HG03354 (cell line): Measurements from ENCODE around the gene PRTN3.
"Not testable (repeated sequence)": the region's sequence is repeated elsewhere in the genome, so short reads cannot be mapped to it uniquely, and the experiment has no call there.

Source experiments
- ATAC-seq: cut with Tn5 transposase; IDR thresholded peaks from one replicate; pipeline ENCODE4 v1.9.1; 2021; ENCODE audit warnings: mild to moderate bottlenecking; ENCODE audit not compliant: unreplicated experiment, poor library complexity, severe bottlenecking

PRTN3 gene

GRCh38 chr19:876089-876488 is 35.3 kb downstream of the PRTN3 start:
- ATAC-seq = no peak

- ATAC-seq = no peak
These were observed 36.0 kb downstream of the PRTN3 start for GRCh38 chr19:876780-877314.

GRCh38 chr19:877992-878660 is 37.3 kb downstream of the PRTN3 start:
- not testable (repeated sequence) for ATAC-seq

- not testable (repeated sequence) for ATAC-seq
These were observed 38.2 kb downstream of the PRTN3 start for GRCh38 chr19:878751-879561.

GRCh38 chr19:879711-880438 is 39.1 kb downstream of the PRTN3 start:
- ATAC-seq = no peak

- ATAC-seq = no peak
These were observed 40.7 kb downstream of the PRTN3 start for GRCh38 chr19:881385-882071.

- ATAC-seq = no peak
These were observed 42.2 kb downstream of the PRTN3 start for GRCh38 chr19:882871-883497.

GRCh38 chr19:883661-884211 is 42.9 kb downstream of the PRTN3 start:
- no peak for ATAC-seq

GRCh38 chr19:884420-885211 is 43.8 kb downstream of the PRTN3 start:
- ATAC-seq = no peak

- ATAC-seq = no peak
These were observed 44.9 kb downstream of the PRTN3 start for GRCh38 chr19:885536-886224.

GRCh38 chr19:887072-887471 is 46.3 kb downstream of the PRTN3 start:
- ATAC-seq = no peak

GRCh38 chr19:887599-887998 is 46.8 kb downstream of the PRTN3 start:
- ATAC-seq = no peak

GRCh38 chr19:888581-889385 is 48.0 kb downstream of the PRTN3 start:
- ATAC-seq = no peak

- no peak for ATAC-seq
These were observed 49.0 kb downstream of the PRTN3 start for GRCh38 chr19:889662-890295.

GRCh38 chr19:890831-891230 is 50.0 kb downstream of the PRTN3 start:
- no peak for ATAC-seq

GRCh38 chr19:891421-892200 is 50.8 kb downstream of the PRTN3 start:
- ATAC-seq = not testable (repeated sequence)
